GM21576 (cell line): ENCODE results near the gene CMC2.
A peak's percentile ranks its signal among the peaks of the same experiment; 100 is the strongest.

Experiments
- ATAC-seq: cut with Tn5 transposase; IDR thresholded peaks from one replicate; pipeline ENCODE4 v1.9.1; 2021; ENCODE audit warnings: mild to moderate bottlenecking, moderate library complexity; ENCODE audit not compliant: unreplicated experiment

CMC2 gene

DNA sequence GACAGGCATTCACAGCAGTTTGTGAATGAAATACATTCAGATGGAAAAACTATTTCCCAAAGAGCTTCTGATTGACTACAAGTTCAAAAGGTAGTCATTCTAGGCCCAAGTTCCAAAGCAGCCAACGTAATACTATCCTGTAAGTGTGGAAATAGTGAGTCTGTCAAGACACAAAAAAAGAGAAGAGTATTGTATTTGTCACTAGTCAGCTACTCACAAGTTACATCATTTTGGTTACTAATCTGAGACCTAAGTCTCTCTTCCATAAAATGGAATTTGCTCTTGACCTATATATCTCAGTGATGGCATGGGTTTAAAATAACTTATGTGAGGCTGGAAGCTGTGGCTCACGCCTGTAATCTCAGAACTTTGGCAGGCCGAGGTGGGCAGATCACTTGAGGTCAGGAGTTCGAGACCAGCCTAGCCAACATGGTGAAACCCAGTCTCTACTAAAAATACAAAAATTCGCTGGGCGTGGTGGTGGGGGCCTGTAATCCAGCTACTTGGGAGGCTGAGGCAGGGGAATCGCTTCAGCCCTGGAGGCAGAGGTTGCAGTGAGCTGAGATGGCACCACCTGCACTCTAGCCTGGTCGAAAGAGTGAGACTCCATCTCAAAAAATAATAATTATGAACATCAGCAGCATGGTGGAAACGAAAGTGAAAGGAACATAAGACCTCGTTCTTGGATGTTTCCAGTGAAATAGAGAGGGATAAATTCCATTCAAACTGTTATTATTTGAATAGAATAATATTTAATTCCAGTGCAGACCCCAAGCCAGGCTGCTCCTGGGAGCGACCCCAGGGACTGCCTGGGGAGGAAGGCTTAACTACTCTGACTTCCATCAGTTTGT lies 2.9 kb downstream of the CMC2 start:
- no peak for ATAC-seq

DNA sequence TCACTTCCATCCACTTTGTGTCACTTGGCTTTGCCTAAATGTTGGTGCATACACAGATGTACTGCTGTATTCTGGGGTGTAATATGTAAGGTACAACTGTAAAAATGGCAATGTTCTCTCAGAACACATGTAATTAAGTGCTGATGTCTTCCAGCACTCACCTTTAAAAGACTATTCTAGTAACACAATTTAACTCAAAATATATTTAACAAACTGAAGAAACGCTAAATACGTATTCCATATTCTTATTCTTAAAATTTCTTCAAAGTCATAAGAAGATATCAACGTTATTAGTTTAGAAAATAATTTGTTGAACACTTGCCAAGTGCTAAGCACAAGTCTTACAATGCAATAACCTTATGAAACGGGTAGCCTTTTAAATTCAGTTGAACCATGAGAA lies 3.6 kb downstream of the CMC2 start:
- no peak for ATAC-seq

DNA sequence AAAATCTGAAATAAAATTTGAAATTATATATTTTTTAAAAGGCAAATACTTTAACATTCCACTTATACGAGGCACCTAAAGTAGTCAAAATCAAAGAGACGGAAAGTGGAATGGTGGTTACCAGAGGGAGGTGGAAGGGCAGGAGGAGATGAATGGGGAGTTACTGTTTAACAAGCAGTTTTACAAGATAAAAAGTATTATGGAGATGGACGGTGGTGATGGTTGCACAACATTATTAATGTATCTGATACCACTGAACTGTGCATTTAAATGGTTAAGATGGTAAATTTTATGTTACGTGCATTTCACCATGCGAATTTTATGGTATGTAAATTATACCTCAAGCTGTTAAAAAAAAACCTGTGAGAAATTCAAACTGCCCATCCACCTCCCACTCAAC lies 5.4 kb downstream of the CMC2 start:
- ATAC-seq: no peak

GRCh38 chr16:81000873-81001272 lies 5.8 kb downstream of the CMC2 start:
- no peak for ATAC-seq

- ATAC-seq: no peak
Measured at GRCh38 chr16:80997964-80998620, 8.6 kb downstream of the CMC2 start.

GRCh38 chr16:80997139-80997798 lies 9.4 kb downstream of the CMC2 start:
- peak; percentile 54 for ATAC-seq

- no peak for ATAC-seq
Measured at GRCh38 chr16:80996688-80997138, 10.0 kb downstream of the CMC2 start.

DNA sequence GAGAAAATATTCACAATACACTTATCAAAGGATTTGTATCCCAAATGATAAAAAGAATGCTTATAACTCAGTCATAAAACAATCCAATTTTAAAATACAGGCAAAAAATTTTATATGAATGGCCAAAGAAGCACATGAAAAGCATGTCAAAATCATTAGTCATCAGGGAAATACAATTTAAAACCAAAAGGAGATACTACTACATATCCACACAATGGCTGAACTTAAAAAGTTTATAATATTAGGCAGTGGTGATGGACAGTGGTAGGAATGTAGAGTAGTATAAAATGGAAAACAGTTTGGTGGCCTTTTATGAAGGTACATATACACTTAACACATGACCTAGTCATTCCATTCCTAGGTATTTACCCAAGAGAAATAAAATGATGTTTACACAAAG lies 12.2 kb downstream of the CMC2 start:
- no peak for ATAC-seq

- ATAC-seq: no peak
Measured at GRCh38 chr16:80993834-80994233, 12.9 kb downstream of the CMC2 start.

DNA sequence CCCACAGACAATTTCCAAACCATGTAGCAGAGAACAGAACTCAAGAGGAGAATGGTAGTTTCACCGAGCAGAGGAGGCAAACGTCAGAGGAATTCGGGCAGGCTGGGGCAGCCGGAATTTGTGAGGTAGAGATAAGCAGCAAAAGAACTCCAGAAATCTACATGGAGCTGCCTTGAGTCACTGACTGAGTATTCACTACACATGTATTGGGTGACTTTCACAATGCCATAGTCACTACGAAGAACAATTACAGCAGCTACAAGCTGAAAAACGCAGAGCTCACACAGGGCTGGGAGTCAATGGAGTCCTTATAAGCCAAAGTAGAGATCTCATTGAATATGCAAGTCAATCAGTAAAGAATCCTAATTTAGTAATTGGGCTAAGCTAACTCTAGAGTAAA lies 13.4 kb downstream of the CMC2 start:
- no peak for ATAC-seq

- ATAC-seq: no peak
Measured at GRCh38 chr16:80992676-80993293, 13.9 kb downstream of the CMC2 start.

GRCh38 chr16:80991792-80992430 lies 14.8 kb downstream of the CMC2 start:
- no peak for ATAC-seq

- ATAC-seq: no peak
Measured at GRCh38 chr16:80990978-80991377, 15.7 kb downstream of the CMC2 start.

DNA sequence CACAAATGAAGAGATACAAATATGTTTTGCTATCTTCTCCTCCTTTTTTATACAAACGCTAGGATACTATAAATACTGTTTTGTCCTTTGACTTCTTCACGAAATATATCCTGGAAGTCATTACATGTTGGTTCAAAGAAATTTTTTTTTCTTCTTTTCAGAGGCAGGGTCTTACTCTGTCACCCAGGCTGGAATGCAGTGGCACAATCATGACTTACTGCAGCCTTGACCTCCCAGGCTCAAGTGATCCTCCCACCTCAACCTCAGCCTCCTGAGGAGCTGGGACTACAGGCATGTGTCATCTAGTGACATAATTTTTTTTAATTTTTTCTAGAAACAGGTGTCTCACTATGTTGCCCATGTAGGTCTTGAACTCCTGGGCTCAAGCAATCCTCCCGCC lies 16.1 kb downstream of the CMC2 start:
- no peak for ATAC-seq

- no peak for ATAC-seq
Measured at GRCh38 chr16:80989801-80990200, 16.9 kb downstream of the CMC2 start.

DNA sequence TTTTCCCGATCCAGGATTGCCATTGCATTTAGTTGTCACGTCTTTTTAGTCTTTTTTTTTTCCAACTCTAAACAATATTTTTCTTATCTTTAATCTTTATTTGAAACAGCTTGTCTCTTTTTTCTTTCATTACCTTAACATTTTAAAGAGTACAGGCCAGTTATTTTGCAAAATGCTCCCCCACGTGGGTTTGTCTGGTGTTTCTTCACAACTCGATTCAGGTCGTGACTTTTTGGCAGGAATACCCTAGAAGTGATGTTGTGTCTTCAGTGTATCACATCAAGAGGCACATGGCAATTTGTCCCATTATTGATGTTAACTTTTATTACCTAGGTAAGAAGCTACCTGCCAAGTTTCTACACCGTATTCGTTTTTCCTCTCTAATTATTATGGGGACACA lies 17.9 kb downstream of the CMC2 start:
- ATAC-seq: no peak

DNA sequence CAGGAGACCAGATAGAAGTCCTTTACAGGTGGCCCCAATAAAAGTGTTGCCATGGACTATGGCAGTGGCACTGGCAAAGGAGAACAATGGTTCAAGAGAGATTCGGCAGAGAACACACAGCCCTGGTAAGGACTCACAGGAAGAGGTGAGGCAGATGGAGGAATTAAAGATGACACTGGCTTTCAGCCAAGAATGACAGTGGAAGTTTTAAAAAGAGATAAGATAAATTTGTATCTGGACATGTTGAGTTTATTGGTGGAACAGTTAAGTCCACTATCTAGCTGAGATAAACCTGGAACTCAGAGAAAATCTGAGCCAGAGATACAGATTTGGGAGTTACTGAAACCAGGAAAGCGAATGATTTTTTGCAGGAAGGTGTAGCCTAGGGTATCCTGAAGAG lies 20.1 kb downstream of the CMC2 start:
- ATAC-seq: no peak

DNA sequence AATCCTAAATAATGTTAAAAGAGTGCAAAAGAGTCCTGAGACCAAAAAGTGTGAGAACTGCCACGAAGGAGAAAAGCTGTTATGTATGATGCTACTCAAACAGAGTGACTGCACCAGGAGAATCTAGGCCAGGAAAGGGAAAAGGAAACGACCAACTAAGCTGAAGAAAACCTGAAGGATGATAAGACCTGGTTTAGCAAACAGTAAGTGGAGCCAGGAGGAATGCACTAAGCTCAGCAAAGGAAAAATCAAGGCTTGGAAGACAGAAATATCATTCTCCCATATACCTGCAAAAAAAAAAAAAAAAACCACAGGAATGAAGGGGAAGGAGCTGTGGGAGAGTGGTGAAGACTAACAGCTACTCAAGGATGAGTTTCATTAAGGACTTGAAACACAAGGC lies 21.1 kb downstream of the CMC2 start:
- ATAC-seq: no peak

DNA sequence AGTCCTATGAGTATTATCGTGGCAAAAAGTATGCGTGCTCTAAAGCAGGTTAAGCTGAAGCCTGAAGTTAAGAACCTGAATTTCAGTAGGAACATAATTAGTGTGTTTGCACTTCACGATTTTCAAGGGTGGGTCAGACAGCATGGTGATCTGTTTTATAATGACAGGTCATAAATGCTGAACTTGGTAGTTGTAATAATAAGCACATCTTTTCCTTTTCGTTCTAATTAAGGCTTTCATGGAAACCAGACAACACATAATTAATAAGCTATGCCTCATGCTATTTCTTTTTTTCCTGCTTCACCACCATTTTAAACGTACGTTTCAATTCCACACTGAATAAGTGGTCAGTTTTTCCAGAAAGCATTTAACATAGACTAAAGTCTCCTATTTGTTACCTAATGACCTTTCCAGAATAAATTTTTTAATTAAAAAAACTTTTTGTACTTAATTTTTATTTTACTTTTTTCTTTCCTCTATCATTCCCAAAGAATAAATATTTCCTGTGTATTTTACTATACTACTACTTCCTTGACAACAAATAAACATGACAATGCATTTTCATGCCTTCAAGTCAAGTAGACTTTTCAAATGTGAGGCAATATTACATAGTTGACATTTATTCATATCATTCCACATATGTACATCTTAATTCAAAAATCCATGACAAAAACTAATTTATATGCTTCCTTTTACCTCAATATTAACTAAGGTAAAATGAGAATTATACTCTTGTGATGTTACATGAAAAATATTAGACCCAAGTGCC lies 22.4 kb downstream of the CMC2 start:
- no peak for ATAC-seq

- ATAC-seq: no peak
Measured at GRCh38 chr16:80982646-80983045, 24.0 kb downstream of the CMC2 start.
